HG02571 (cell line): ENCODE results near the gene SAA4.
A peak's percentile ranks its signal among the peaks of the same experiment; 100 is the strongest.
"Not testable (repeated sequence)": the region's sequence is repeated elsewhere in the genome, so short reads cannot be mapped to it uniquely, and the experiment has no call there.

ENCODE experiments used
- ATAC-seq: cut with Tn5 transposase; IDR thresholded peaks from one replicate; pipeline ENCODE4 v1.9.1; 2021; ENCODE audit warnings: mild to moderate bottlenecking, moderate library complexity; ENCODE audit not compliant: unreplicated experiment

SAA4 gene

DNA sequence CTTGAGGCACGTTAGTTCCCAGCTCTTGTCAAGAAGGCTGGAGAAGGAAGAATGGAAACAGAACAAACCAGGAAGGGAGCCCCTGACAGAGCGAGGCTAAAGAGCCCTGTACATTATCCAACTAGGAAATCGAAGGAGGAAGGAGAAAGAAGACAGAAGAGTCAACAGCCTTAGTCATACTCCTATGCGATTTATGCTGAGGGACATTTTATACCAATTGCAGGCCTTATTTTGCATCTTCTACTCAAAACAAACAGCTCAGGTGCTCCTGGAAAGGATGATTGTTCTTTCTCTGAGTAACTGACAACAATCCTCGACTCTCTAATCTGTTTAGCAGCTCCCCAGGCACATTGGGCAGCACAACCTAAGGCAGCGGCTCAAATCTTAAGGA is 10.6 kb upstream of the SAA4 start:
- peak; percentile 16 for ATAC-seq

DNA sequence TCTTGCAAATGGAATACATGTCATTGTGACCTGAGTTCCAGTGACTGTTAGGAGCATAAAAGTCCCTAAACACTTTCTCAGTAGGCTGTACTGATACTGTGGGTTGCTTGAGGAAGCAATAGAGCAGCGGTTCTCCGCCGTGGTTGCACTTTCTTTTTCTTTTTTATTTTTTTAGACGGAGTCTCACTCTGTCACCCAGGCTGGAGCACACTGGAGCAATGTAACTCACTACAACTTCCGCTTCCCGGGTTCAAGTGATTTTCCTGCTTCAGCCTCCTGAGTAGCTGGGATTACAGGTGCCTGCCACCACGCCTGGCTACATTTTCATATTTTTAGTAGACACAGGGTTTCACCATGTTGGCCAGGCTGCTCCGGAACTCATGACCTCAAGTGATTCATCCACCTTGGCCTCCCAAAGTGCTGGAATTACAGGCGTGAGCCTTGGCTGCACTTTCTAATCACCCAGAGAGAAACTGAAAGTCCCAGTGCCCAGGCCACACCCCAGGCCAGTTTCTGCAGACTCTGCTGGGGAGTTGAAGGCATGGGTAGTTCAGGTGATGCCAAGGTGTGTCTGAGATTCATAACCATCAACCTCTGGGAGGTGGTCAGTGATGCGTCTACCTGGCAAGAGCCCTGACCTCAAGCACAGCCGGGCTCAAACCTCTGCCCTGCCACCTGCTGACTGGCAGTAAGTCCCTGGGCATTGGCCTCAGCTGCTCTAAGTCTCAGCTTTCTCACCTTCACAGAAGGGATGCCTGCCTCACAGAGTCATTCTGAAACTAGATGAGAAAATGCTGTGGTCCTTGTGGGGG is 10.0 kb upstream of the SAA4 start:
- peak; percentile 86 for ATAC-seq

- ATAC-seq = no peak
These were observed 8.8 kb upstream of the SAA4 start for GRCh38 chr11:18245396-18245795.

DNA sequence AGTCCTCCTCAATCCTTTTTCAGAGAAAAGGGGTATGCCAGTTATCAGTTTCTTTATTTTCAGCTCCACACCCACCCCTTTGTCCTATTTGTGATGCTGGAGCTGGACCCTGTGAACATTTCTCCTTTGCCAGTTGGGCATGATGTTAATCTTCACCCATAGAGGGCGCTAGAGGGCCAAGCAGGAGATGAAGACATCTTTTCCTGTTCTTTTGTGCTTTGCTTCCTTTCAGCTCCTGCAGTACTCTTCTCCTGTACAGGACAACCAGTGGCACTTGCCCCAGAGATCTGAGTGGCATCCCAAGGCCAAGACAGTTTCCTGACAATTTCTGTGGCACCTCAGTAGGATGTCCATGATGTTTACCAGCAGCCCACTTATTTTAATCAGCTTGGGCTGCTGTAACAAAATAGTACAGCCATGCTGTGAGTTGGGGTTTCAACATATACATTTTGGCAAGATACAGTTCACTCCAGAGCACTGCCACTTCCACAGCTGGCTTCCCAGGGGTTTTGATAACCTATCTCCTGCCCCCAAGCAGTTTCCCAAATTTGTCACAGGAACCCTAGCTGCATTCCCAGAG is 7.3 kb upstream of the SAA4 start:
- ATAC-seq = no peak

GRCh38 chr11:18239655-18240054 is 3.1 kb upstream of the SAA4 start:
- ATAC-seq = no peak

- no peak for ATAC-seq
These were observed 938 bp downstream of the SAA4 start for GRCh38 chr11:18235394-18236334.

DNA sequence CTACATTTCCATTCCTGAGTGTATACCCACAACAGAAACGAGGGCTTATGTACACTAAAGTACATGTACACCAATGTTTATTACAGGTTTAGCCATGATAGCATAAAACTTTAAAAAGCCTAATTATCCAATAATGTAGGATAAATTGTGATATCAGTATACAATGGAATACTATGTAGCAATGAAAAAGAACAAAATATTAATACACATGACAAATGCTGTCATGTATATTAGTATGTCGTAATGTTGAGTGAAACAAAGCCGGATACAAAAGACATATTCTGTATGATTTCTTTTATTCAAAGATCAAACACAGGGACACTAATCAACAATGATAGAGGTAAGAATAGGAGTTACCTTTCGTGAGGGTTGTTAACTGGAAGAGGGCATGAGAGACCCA is 2.7 kb downstream of the SAA4 start:
- ATAC-seq = no peak

- no peak for ATAC-seq
These were observed 5.7 kb downstream of the SAA4 start for GRCh38 chr11:18230859-18231258.

- ATAC-seq = peak; percentile 93
These were observed 7.1 kb downstream of the SAA4 start for GRCh38 chr11:18229501-18229900.

DNA sequence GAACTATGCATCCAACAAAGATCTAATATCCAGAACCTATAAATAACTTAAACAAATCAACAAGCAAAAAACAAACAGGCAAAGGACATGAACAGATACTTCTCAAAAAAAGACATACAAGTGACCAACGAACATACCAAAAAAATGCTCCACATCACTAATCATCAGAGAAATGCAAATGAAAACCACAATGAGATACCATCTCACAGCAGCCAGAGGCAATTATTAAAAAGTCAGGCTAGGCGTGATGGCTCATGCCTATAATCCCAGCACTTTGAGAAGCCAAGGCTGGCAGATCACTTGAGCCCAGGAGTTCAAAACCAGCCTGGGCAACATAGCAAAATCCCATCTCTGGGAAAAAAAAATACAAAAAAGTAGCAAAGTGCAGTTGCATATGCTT is 10.7 kb downstream of the SAA4 start:
- no peak for ATAC-seq

GRCh38 chr11:18223591-18224387 is 12.8 kb downstream of the SAA4 start:
- no peak for ATAC-seq

DNA sequence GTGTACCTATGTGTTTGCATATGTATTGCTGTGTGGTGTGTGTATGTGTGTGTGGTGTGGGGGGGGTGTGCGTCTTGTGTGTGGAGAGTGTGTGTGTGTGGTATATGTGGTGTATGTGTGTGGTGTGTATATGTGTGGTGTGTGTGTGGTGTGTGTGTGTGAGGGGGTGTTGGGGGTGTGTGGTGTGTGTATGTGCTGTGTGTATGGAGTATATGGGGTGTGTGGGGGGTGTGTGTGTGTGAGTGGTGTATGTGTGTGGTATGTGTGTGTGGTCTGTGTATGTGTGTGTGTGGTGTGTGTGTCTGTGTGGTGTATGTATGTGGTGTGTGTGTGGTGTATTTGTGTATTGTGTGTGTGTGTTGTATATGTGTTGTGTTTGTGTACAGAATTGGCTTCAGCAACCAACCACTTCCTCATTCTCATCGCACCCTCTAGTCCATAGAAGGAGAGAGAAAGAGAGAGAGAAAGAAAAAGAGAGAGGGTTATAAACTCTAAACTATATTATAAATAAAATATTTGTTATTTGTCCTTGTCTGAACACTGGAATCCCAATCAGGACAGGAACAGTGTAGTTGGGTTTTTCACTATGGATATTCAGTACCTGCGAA is 13.7 kb downstream of the SAA4 start:
- no peak for ATAC-seq

DNA sequence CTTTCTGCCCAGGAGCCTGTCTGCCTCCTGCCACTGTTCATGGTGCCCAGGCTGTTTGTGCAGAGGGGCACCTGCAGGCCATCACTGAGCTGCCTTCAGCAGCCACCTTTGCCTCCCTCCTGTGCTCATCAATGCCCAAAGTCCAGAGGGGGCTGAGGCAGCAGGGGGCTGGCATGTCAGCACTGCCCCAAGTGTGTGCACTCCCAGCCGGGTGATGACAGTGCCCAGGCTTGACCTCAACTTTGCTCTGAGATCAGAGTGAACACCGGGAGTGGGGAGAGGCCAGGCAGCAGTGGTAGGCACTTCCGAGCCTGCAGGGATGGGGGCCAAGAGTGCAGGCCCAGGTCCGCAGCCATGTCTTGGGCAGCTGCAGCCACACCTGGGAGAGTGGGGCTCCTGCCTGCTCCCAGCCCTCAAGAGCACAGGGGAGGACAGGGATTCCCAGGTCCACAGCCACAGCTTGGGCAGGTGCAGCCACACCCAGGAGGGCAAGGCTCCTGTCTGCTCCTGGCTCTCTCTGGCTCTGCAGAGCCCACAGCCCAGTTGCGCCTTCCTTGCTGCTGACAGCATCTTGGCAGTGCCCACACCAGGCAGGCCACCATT is 15.2 kb downstream of the SAA4 start:
- ATAC-seq = no peak

DNA sequence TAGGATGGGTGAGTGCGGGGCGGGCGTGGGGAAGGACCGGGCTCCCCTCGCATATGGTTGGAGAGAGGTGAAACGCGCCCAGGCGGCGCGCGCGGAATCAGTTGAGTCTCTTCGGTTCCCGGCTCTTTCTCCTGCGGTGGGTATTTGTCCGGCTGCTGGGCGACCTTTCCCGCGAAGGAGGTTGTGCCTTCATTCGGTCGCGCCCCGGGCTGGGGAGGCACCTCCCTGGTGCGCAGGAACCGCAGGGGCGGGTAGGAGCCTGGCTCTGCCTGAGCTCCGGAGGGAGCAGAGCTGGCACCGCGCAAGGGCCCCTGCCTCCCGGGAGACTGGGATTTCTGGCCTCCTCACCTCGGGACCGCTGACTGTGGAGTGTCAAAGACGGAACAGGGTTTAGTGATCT is 27.5 kb downstream of the SAA4 start:
- ATAC-seq = no peak

DNA sequence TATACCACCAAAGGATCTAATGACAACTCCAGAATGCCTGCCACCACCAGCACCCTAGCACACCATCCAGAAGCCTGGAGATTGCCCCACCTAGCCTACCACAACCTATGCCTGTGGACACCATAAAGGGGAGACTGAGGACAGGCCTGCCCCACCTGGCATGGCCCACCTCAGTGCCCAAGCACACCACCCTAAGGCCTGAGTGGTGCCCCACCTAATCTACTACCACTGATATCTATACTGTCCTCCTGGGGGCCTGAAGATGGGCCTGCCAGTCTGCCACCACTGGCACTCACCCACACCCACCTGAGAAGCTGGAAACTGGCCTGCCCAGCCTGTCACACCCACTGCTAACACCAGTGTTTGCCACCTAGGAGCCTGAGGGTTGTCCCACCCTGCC is 31.8 kb downstream of the SAA4 start:
- ATAC-seq = no peak

GRCh38 chr11:18204220-18204619 is 32.4 kb downstream of the SAA4 start:
- ATAC-seq = no peak

- no peak for ATAC-seq
These were observed 32.9 kb downstream of the SAA4 start for GRCh38 chr11:18203723-18204122.

DNA sequence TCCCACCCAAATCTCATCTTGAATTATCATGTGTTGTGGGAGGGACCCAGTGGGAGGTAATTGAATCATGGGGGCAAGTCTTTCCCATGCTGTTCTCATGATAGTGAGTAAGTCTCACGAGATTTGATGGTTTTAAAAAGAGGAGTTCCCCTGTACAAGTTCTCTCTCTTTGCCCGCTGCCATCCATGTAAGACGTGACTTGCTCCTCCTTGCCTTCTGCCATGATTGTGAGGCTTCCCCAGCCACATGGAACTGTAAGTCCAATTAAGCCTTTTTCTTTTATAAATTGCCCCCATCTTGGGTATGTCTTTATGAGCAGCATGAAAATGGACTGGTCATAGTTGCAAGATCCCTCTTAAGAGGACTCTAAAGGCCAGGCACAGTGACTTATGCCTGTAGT is 38.9 kb downstream of the SAA4 start:
- ATAC-seq = not testable (repeated sequence)

GRCh38 chr11:18196532-18196931 is 40.1 kb downstream of the SAA4 start:
- ATAC-seq = no peak

GRCh38 chr11:18193010-18193409 is 43.6 kb downstream of the SAA4 start:
- no peak for ATAC-seq
